GM12878 (cell line): Measurements from ENCODE around the gene ABCC1. TPM values are rescaled to one million over a fixed set of nuclear protein-coding genes. Genes with fewer than 3 reads are reported as not detected.

Experiments
- BACH1 ChIP-seq: fragments of 450-650 bp; IDR thresholded peaks from 2 replicates; pipeline ENCODE4 v1.6.1; 2017; ENCODE audit warnings: mild to moderate bottlenecking, borderline replicate concordance
- BCL11A ChIP-seq: IDR thresholded peaks from 2 replicates; pipeline ENCODE4 v1.6.1; 2011; ENCODE audit warnings: low read depth, low read length
- CEBPB ChIP-seq, 2 experiments: fragments of 150-350 bp in 1 of 2; IDR thresholded peaks; 2 replicates each; pipeline ENCODE4 v1.6.1; 2012 to 2014; ENCODE audit warnings: low read depth in 2 of 2, low read length in 2 of 2, borderline replicate concordance in 1 of 2, inconsistent platforms in 1 of 2
- HCFC1 ChIP-seq: fragments of 150-350 bp; IDR thresholded peaks from 2 replicates; pipeline ENCODE4 v1.6.1; 2014; ENCODE audit warnings: low read length
- MXI1 ChIP-seq: fragments of 150-350 bp; IDR thresholded peaks from 2 replicates; pipeline ENCODE4 v1.6.1; 2011; ENCODE audit warnings: low read depth, mild to moderate bottlenecking, inconsistent platforms, low read length, improper control_type of control experiment
- MYB ChIP-seq: fragments of 150-350 bp; IDR thresholded peaks from 2 replicates; pipeline ENCODE4 v1.6.1; 2014; ENCODE audit warnings: mild to moderate bottlenecking, low read depth, low read length, borderline replicate concordance
- PAX5 ChIP-seq: IDR thresholded peaks from 2 replicates; pipeline ENCODE4 v1.6.1; 2011; ENCODE audit warnings: low read depth, low read length, borderline replicate concordance
- RELA ChIP-seq: fragments of 450-650 bp; IDR thresholded peaks from 2 replicates; pipeline ENCODE4 v1.8.0; 2014; ENCODE audit warnings: borderline replicate concordance; ENCODE audit not compliant: partially characterized antibody
- SUPT20H ChIP-seq: IDR thresholded peaks from 2 replicates; pipeline ENCODE4 v1.6.1; 2011; ENCODE audit warnings: low read depth, mild to moderate bottlenecking, low read length, moderate library complexity, borderline replicate concordance; ENCODE audit not compliant: control insufficient read depth
- TAF1 ChIP-seq: IDR thresholded peaks from 2 replicates; pipeline ENCODE4 v1.6.1; 2011; ENCODE audit warnings: mild to moderate bottlenecking, low read depth, low read length, borderline replicate concordance
- TARDBP ChIP-seq: IDR thresholded peaks from 2 replicates; pipeline ENCODE4 v1.6.1; 2016; ENCODE audit warnings: borderline replicate concordance
- TBL1XR1 ChIP-seq: IDR thresholded peaks from 2 replicates; pipeline ENCODE4 v1.6.1; 2012; ENCODE audit warnings: low read depth, low read length, improper control_type of control experiment
- TCF7 ChIP-seq: IDR thresholded peaks from 2 replicates; pipeline ENCODE4 v1.6.1; 2014; ENCODE audit warnings: antibody characterized with exemption, borderline replicate concordance
- YBX1 ChIP-seq: fragments of 450-650 bp; IDR thresholded peaks from 2 replicates; pipeline ENCODE4 v1.6.1; 2016; ENCODE audit warnings: antibody characterized with exemption
- ZNF217 ChIP-seq: fragments of 450-650 bp; IDR thresholded peaks from 2 replicates; pipeline ENCODE4 v1.6.1; 2017; ENCODE audit warnings: antibody characterized with exemption, mild to moderate bottlenecking
- ZNF622 ChIP-seq: fragments of 450-650 bp; IDR thresholded peaks from 2 replicates; pipeline ENCODE4 v1.6.1; 2017; ENCODE audit warnings: mild to moderate bottlenecking, inconsistent platforms
- polyA plus RNA-seq, 11 experiments: library from polyadenylated mRNA; depleted of rRNA in 4 of 11; unstranded in 6 of 11; stranded (reverse) in 5 of 11; fragments of >200 nt; fragmentation: Nextera tagmentation in 4 of 11; fragmentation: Illumina TruSeq in 1 of 11; extraction: Ambion mirVana in 4 of 11; extraction: Trizol in 1 of 11; gene quantifications; 1 replicate in 1 of 11; 2 replicates in 10 of 11; pipeline versions ENCODE4 v1.2.1 to v1.2.3, GENCODE V29; 2011 to 2016; ENCODE audit warnings: inconsistent platforms in 2 of 11, missing spikeins in 2 of 11, low read depth in 1 of 11
- total RNA-seq, 4 experiments: library from RNA; depleted of rRNA in 3 of 4; stranded (reverse); fragments of >200 nt in 3 of 4; fragmentation: Illumina TruSeq in 1 of 4; extraction: Trizol in 1 of 4; gene quantifications; 2 replicates each; pipeline versions ENCODE4 v1.2.1 to v1.2.3, GENCODE V29; 2013 to 2021
- TF ChIP-seq, protein P1 (sequence below): fragments of 450-650 bp; IDR thresholded peaks from 2 replicates; pipeline ENCODE4 v1.6.1; 2017; ENCODE audit warnings: mild to moderate bottlenecking, low read depth, inconsistent platforms; ENCODE audit not compliant: poor library complexity, severe bottlenecking
- TF ChIP-seq, protein P2 (sequence below): IDR thresholded peaks from 2 replicates; pipeline ENCODE4 v1.6.1; 2012; ENCODE audit warnings: low read depth, low read length, improper control_type of control experiment
- TF ChIP-seq, protein P3 (sequence below): fragments of 450-650 bp; IDR thresholded peaks from 2 replicates; pipeline ENCODE4 v1.6.1; 2017; ENCODE audit warnings: mild to moderate bottlenecking
- TF ChIP-seq, protein P4 (sequence below): IDR thresholded peaks from 2 replicates; pipeline ENCODE4 v1.6.1; 2012; ENCODE audit warnings: mild to moderate bottlenecking, low read depth, low read length

ABCC1 gene
- total and polyA plus RNA-seq, 10 of the 15 experiments (the other 5 are each of a cell fraction or from before 2014, with no cell fraction given): 3.2 to 44.6 (median 14.5) TPM

DNA sequence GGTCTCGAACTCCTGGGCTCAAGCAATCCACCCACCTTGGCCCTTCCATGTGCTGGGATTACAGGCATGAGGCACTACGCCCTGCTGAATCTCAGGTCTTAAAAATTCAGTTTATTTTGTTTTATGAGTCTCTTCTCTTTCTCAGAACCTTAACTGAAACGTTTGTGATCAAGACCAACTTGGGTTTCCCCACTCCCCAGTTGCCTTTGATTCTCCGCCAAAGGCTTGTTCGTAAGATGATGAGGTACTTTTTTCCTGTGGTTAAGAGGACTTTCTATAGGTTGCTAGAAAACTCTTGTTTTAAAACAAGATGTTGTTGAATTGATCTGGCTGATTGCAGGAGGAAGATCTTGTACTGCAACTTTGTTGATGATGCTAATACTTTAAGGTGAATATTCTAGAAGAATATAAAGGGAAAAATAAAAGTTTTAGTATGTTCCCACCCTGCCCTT is 11.7 kb downstream of the ABCC1 start (continued):
- TF ChIP-seq, protein P1, sequence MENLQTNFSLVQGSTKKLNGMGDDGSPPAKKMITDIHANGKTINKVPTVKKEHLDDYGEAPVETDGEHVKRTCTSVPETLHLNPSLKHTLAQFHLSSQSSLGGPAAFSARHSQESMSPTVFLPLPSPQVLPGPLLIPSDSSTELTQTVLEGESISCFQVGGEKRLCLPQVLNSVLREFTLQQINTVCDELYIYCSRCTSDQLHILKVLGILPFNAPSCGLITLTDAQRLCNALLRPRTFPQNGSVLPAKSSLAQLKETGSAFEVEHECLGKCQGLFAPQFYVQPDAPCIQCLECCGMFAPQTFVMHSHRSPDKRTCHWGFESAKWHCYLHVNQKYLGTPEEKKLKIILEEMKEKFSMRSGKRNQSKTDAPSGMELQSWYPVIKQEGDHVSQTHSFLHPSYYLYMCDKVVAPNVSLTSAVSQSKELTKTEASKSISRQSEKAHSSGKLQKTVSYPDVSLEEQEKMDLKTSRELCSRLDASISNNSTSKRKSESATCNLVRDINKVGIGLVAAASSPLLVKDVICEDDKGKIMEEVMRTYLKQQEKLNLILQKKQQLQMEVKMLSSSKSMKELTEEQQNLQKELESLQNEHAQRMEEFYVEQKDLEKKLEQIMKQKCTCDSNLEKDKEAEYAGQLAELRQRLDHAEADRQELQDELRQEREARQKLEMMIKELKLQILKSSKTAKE: no peak
- TF ChIP-seq TCF7 (peak; percentile 94), MXI1 (no peak), TAF1 (no peak), TARDBP (no peak; the same call in 1 of the 2 replicates), ZNF622 (no peak), HCFC1 (no peak), CEBPB (IDR thresholded peaks at IDR 0.05; ENCODE audit: borderline replicate concordance in 1 of 2, low read depth in 2 of 2, low read length in 2 of 2) (no peak), PAX5 (no peak), BCL11A (0 out of 2 replicates have a peak, but pooled peaks have one; percentile 41), MYB (0 out of 2 replicates have a peak, but pooled peaks have one; percentile 15), BACH1 (no peak), ZNF217 (no peak), YBX1 (no peak), RELA (peak; percentile 26), TBL1XR1 (peak; percentile 62; the same call in 1 of the 2 replicates), SUPT20H (no peak)
- TF ChIP-seq, protein P2, sequence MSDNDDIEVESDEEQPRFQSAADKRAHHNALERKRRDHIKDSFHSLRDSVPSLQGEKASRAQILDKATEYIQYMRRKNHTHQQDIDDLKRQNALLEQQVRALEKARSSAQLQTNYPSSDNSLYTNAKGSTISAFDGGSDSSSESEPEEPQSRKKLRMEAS: no peak
- TF ChIP-seq, protein P3, sequence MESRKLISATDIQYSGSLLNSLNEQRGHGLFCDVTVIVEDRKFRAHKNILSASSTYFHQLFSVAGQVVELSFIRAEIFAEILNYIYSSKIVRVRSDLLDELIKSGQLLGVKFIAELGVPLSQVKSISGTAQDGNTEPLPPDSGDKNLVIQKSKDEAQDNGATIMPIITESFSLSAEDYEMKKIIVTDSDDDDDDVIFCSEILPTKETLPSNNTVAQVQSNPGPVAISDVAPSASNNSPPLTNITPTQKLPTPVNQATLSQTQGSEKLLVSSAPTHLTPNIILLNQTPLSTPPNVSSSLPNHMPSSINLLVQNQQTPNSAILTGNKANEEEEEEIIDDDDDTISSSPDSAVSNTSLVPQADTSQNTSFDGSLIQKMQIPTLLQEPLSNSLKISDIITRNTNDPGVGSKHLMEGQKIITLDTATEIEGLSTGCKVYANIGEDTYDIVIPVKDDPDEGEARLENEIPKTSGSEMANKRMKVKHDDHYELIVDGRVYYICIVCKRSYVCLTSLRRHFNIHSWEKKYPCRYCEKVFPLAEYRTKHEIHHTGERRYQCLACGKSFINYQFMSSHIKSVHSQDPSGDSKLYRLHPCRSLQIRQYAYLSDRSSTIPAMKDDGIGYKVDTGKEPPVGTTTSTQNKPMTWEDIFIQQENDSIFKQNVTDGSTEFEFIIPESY: no peak
- TF ChIP-seq, protein P4, sequence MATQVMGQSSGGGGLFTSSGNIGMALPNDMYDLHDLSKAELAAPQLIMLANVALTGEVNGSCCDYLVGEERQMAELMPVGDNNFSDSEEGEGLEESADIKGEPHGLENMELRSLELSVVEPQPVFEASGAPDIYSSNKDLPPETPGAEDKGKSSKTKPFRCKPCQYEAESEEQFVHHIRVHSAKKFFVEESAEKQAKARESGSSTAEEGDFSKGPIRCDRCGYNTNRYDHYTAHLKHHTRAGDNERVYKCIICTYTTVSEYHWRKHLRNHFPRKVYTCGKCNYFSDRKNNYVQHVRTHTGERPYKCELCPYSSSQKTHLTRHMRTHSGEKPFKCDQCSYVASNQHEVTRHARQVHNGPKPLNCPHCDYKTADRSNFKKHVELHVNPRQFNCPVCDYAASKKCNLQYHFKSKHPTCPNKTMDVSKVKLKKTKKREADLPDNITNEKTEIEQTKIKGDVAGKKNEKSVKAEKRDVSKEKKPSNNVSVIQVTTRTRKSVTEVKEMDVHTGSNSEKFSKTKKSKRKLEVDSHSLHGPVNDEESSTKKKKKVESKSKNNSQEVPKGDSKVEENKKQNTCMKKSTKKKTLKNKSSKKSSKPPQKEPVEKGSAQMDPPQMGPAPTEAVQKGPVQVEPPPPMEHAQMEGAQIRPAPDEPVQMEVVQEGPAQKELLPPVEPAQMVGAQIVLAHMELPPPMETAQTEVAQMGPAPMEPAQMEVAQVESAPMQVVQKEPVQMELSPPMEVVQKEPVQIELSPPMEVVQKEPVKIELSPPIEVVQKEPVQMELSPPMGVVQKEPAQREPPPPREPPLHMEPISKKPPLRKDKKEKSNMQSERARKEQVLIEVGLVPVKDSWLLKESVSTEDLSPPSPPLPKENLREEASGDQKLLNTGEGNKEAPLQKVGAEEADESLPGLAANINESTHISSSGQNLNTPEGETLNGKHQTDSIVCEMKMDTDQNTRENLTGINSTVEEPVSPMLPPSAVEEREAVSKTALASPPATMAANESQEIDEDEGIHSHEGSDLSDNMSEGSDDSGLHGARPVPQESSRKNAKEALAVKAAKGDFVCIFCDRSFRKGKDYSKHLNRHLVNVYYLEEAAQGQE: no peak
